IPS-18c (cell line): ENCODE data around the gene PNPLA5.
"Not testable (repeated sequence)": the region's sequence is repeated elsewhere in the genome, so short reads cannot be mapped to it uniquely, and the experiment has no call there.

Experiments
- H3K4me3 ChIP-seq: 2 replicates; pipeline ENCODE4 v1.7.0; 2013; ENCODE audit warnings: low read depth, mild to moderate bottlenecking, low read length, moderate library complexity; ENCODE audit not compliant: insufficient read depth
- H3K9me3 ChIP-seq: one replicate; pipeline ENCODE4 v1.6.1; 2013; ENCODE audit warnings: mild to moderate bottlenecking, low read length, moderate library complexity; ENCODE audit not compliant: control insufficient read depth, insufficient read depth

The PNPLA5 gene

DNA sequence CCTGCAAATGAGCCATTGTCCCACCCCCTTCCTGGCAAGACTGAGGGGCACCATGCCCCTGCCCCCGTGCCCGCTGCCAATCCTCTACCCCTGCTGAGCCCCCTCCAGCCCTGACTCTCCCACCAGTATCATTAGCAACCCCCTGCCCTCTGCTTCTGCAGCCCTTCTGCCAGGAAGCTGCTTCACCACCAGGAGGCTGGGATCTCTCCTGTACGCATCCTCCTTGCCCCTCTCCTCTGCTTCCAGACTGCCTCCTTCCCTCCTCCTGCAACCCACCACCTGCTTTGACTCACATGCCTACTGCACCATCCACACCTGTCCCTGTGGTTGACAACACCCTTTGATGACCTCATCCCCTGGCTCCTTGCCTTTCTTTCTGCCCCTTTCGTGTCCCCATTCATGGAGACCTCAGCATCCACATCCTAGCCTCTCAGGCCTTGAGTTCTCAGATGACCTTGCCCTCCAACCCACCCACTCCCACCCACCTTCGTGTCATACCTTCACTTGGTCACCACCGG, 18.4 kb upstream of the PNPLA5 start:
- H3K9me3 ChIP-seq, result peaks cover 5% of the 10 kb centered on the region

GRCh38 chr22:43909708-43910107, 17.9 kb upstream of the PNPLA5 start:
- peaks cover 5% of the 10 kb centered on the region for H3K9me3 ChIP-seq
- H3K4me3 ChIP-seq, result no peak overlapping the region

More for the DNA sequence above, 18.4 kb upstream of the PNPLA5 start:
- H3K4me3 ChIP-seq, result no peak overlapping the region

GRCh38 chr22:43905681-43906080, 13.9 kb upstream of the PNPLA5 start:
- H3K4me3 ChIP-seq, result no peak overlapping the region

DNA sequence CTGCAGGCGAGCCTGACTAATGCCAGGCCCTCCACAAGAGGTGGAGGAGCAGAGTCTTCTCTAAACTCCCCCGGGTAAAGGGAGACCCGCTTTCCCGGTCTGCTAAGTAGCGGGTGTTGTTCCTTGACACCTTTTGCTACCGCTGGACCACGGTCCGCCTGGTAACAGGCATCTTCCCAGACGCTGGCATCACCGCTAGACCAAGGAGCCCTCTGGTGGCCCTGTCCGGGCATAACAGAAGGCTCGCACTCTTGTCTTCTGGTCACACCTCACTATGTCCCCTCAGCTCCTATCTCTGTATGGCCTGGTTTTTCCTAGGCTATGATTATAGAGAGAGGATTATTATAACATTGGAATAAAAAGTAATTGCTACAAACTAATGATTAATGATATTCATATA, 12.6 kb upstream of the PNPLA5 start:
- not testable (repeated sequence) for H3K4me3 ChIP-seq, H3K9me3 ChIP-seq

More at GRCh38 chr22:43905681-43906080, 13.9 kb upstream of the PNPLA5 start:
- peaks cover 4% of the 10 kb centered on the region for H3K9me3 ChIP-seq

DNA sequence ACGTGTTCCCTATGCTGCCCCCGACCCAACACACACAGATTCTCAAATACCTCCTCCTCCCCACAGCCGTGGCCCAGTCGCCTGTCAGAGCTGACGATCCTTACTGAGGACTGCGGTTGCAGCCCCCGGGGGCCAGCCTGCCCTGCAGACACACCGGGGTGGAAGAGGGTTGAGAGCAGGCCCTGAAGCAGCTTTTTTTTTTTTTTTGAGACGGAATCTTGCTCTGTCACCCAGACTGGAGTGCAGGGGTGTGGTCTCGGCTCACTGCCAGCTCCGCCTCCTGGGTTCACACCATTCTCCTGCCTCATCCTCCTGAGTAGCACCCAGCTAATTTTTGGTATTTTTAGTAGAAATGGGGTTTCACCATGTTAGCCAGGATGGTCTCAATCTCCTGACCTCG, 11.2 kb upstream of the PNPLA5 start:
- not testable (repeated sequence) for H3K9me3 ChIP-seq, H3K4me3 ChIP-seq

DNA sequence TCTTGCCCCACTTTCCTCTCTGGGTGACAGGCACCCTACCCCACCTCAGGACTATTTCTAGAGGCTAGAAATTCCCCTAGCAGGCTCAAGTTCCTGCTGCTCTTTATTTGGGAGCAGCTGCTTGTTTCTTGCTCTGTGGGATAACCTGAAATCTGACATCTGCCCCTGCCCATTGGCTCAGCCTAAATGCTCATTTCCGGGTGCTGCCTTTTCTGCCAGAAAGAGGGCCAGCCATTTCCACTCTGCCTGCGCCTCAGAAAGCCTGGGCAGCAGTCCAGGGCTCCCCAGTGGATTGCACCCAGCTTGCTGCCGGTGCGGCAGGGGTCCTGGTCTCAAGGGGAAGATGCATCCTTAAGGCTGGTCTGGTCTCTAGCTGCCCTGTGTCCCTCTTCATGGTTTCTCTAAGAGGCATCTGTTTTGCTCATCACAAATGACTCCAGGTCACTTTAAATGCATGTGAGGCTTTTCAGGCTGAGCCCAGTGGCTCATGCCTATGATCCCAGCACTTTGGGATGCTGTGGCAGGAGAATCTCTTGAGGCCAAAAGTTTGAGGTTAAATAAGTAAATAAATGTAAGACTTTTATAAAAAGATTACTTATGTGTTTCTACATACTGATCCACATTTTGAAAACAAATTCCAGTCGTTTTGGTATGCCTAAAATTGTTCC, 10.3 kb upstream of the PNPLA5 start:
- Histone ChIP-seq H3K9me3 (peaks cover 2% of the 10 kb centered on the region), H3K4me3 (no peak overlapping the region)

DNA sequence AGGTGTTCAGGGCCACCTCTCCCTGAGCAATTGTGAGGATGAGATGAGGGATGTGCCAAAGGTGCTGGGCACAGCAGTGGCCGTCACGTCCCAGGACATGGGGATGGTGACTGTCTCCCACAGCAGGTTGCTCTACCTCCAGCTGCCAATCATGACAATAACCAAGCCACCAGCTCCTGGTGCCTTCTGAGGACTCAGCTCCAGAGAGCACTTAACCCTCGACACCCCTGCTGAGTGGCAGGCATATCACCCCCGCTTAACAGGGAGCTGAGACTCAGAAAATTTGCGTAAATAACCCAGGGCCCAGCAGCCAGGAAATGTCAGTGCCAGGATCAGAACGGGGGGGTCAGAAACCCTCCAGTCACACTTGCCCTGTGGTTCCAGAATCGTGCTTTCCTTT, 8.4 kb upstream of the PNPLA5 start:
- Histone ChIP-seq H3K9me3 (peaks cover 2% of the 10 kb centered on the region), H3K4me3 (no peak overlapping the region)

DNA sequence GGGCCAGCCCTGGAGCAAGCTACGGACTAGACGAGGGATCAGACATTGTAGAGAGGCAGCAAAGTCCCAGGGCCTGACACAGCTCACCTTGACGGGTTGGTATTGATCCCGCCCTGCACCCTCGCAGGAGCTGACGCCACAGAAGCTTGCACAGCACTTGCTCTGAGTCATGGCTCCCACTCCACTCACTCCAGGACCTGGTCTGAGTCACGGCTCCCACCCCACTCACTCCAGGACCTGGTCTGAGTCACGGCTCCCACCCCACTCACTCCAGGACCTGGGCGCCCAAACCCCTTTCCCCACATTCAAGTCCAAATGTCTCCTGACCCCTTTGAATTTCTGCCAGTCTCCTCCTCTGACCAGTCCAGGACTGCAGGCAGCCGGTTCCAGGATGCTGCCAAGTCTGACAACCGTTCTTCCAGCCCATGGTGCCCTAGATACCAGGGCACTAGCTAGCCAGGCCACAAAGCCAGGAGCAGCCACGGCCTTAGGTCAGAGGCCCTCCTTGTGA, 6.0 kb upstream of the PNPLA5 start:
- no peak overlapping the region for H3K4me3 ChIP-seq
- H3K9me3 ChIP-seq, result no peaks in the 10 kb centered on the region

DNA sequence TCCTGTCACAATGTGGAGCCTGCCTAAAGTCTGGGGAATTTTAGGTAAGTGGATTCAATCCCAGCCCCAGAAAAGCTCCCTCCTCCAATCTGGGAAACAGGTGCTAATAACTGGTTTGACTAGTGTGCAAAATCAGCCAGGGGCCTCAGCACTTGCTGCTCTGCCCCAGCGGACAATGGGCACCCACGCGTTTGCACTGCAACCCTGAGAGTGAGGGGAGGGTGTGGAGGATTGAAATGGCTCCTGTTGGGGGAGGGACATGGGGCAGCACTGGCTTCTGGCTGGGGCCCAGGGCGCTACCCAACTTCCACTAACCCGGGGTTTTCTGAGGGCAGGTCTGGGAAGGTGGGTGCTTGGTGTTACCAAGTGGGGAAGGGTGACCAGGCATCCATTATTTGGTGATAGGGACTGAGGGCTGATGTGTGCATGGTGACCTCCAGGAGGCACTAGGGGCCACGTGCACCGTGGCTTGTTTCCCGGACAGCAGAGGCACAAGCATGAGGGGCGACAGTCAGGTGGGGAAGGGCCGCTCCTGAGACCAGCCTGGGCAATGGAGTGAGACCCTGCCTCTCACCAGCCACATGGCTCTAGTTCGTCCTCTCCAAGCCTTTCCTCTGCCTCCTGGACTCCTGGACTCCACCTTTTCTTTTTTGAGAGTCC, 4.3 kb upstream of the PNPLA5 start:
- no peaks in the 10 kb centered on the region for H3K9me3 ChIP-seq
- H3K4me3 ChIP-seq, result no peak overlapping the region

- Histone ChIP-seq H3K9me3 (no peaks in the 10 kb centered on the region), H3K4me3 (no peak overlapping the region)
These were observed 2.3 kb upstream of the PNPLA5 start for GRCh38 chr22:43894122-43894521.

DNA sequence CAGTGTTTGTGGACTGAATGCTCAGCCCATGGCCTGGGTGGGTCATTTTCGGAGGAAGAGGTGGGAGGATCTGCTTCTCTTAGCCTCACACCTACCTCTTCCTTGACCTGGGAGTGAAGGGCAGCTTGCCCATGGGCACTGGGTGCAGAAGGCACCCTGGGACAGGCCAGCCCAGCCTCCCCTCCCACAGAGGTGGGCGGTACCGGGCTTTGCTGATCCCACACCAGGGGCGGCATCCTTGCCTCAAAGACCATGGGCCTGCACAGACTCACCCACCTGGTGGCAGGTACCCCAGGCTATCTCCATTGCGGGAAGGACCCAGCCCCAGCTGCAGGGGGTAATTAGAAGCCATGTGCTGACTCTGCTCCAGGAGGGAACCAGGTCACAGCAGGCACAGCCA, 1.5 kb upstream of the PNPLA5 start:
- Histone ChIP-seq H3K4me3 (no peak overlapping the region), H3K9me3 (no peaks in the 10 kb centered on the region)

DNA sequence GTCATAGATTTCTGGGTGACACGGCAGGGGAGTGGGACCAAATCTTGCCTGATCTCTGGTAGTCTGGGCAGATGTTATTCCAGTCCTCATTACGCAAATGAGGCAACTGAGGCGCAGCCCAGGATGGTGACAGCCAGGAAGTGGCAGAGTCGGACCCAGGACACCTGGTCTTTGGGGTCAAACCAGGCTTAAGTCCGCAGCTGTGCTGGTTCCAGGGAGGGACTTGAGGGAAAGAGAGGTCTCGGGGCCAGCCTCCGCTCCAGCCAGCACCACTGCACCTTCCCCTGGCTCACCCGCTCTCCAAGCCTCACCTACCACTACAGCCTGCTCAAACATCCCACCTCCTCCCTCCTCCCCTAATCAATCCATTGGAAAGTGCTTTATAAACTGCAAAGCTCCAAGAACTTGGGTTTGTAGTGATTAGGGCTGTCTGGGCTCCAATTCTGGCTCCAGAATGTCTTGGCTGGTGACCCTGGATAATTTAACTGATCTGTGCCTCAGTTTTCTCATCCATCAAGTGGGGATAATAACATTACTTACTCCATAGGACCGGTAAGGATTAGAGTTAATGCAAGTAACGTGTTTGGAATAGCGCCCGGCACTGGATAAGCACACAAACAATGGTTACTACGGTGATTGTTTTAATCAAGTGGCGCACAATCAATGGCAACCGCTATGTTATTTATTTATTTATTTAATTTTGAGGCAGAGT, 526 bp upstream of the PNPLA5 start:
- H3K4me3 ChIP-seq, result peak overlapping the region; percentile 74
- no peaks in the 10 kb centered on the region for H3K9me3 ChIP-seq

DNA sequence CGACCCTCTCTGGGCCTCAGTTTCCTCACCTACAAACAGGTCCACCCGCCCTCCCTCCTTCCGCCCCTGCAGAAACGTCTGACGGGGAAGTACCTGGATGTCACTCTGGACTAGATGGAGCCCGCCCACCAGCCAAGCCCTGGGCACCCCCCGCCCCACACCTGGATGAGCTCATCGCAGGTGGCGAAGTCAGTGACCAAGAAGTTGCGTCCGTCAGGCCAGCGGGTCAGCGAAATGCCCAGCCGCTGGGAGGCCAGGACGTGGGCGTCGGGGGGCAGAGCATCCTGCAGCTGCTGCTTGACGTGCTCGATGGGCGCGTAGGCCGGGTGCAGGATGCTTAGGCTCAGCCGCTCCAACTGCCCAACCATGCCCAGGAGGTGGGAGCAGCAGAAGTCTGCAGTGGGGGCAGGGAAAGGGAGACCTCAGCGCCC, 897 bp downstream of the PNPLA5 start:
- Histone ChIP-seq H3K9me3 (no peaks in the 10 kb centered on the region), H3K4me3 (peak overlapping the region; percentile 74)

GRCh38 chr22:43889860-43890253, 2.0 kb downstream of the PNPLA5 start:
- no peak overlapping the region for H3K4me3 ChIP-seq
- H3K9me3 ChIP-seq, result no peaks in the 10 kb centered on the region

DNA sequence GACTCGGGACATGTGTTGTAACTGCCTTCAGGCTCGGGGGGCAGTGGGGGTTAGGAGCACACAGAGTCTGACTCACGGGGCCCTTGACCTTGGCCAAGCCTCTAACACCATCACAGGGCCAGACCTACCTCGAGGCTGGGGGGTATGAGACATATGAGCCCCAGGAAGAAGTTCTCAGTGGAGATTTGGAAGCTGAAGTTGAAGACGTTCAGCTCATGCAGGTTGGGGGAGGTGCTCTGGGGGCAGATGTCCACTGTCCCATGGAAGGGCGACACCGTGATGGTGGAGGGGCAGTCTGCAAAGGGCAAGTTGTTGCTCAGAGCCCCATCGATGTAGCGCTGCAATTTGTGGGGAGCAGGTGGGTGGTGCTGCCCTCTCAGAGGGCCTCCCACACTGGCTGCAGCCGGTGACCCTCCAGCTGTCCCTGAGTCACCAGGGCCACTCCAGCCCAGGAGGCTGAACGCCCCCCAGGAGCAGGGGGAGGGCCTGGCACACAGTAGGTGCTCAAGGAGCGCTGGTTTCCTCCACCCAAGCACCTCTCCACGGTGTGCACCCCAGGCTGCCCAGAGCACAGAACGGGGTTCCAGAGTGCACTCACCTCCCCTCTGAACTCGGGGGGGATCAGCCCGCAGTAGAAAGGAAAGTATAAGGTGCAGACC, 2.5 kb downstream of the PNPLA5 start:
- Histone ChIP-seq H3K4me3 (no peak overlapping the region), H3K9me3 (no peaks in the 10 kb centered on the region)

- Histone ChIP-seq H3K4me3 (no peak overlapping the region), H3K9me3 (no peaks in the 10 kb centered on the region)
These were observed 3.1 kb downstream of the PNPLA5 start for GRCh38 chr22:43888740-43889139.

DNA sequence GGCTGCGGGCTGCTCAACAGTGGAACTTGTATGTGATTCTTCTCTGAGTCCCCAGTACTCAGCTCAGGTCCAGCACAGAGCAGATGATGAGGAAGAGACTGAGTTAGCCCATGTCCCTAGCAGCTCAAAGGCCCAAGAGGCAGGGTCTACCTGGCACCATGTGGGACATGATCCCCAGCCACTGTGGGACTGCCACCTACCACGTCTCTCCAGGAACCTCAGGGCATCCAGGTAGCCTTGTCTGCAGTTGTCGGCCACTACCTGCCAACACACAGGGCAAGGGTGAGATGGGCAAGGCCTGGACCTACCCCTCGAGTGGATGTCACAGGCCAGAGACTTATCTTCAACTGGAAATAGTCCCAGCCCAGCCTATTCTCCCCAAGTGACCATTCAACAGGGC, 4.4 kb downstream of the PNPLA5 start:
- H3K9me3 ChIP-seq, result no peaks in the 10 kb centered on the region
- H3K4me3 ChIP-seq, result no peak overlapping the region
